ENCODE data around the gene BCO1. TPM values are rescaled to one million over a fixed set of nuclear protein-coding genes. Genes with fewer than 3 reads are reported as not detected.

The BCO1 gene
- total RNA-seq, 2 donors from 2014 or later: 0.42 to 0.62 TPM

DNA sequence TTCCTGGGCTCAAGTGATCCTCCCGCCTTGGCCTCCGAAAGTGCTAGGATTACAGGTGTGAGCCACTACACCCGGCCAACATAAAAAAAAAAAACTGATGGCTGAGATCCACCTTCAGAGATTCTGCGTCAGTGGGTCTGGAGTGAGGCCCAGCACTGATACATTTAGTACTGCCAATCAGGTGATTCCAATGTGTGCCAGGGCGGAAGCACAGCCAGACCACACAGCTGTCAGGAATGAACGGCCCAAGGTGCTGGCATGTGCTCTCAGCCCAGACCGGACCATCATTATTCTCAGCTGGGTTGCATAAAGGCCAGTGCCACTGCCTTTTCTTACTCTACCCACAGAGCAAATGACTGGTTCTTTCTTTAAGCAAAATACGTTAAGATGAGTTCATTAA is 1.2 kb upstream of the BCO1 start:
- no peak overlapping the region for H3K4me3 Mint-ChIP-seq
- no peak overlapping the region for H3K27ac Mint-ChIP-seq
- Histone ChIP-seq H3K4me3 (ENCODE audit: low read length) (no peak overlapping the region), H3K36me3 (ENCODE audit: control insufficient read depth, insufficient read depth, low read length) (no peaks in the 10 kb centered on the region), H3K27ac (ENCODE audit: low read depth, low read length) (no peak overlapping the region), H3K9me3 (ENCODE audit: control insufficient read depth, low read length) (no peaks in the 10 kb centered on the region), H3K9ac (ENCODE audit: extremely low read depth, low read length, poor library complexity, severe bottlenecking) (no peak overlapping the region), H3K4me1 (ENCODE audit: control insufficient read depth, insufficient read depth, low read length) (no peaks in the 10 kb centered on the region), H3K27me3 (ENCODE audit: control insufficient read depth, insufficient read depth, low read length, poor library complexity, severe bottlenecking) (peaks cover 10% of the 10 kb centered on the region)
- DNase-seq: no peak
- TF ChIP-seq, protein P1, sequence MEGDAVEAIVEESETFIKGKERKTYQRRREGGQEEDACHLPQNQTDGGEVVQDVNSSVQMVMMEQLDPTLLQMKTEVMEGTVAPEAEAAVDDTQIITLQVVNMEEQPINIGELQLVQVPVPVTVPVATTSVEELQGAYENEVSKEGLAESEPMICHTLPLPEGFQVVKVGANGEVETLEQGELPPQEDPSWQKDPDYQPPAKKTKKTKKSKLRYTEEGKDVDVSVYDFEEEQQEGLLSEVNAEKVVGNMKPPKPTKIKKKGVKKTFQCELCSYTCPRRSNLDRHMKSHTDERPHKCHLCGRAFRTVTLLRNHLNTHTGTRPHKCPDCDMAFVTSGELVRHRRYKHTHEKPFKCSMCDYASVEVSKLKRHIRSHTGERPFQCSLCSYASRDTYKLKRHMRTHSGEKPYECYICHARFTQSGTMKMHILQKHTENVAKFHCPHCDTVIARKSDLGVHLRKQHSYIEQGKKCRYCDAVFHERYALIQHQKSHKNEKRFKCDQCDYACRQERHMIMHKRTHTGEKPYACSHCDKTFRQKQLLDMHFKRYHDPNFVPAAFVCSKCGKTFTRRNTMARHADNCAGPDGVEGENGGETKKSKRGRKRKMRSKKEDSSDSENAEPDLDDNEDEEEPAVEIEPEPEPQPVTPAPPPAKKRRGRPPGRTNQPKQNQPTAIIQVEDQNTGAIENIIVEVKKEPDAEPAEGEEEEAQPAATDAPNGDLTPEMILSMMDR (conservative IDR thresholded peaks at IDR 0.05): no peak
- no peaks in the 10 kb centered on the region for H3K9me3 Mint-ChIP-seq
- WGBS, 2 experiments (ENCODE audit: insufficient coverage in 1 of 2, insufficient read length in 1 of 2): 93 to 95% methylated on average over 8 of the region's 8 CpGs
- peaks cover 2% of the 10 kb centered on the region for H3K27me3 Mint-ChIP-seq (ENCODE audit: insufficient read depth)
- no peaks in the 10 kb centered on the region for H3K36me3 Mint-ChIP-seq (ENCODE audit: low read depth)
- peaks cover 22% of the 10 kb centered on the region for H3K4me1 Mint-ChIP-seq

DNA sequence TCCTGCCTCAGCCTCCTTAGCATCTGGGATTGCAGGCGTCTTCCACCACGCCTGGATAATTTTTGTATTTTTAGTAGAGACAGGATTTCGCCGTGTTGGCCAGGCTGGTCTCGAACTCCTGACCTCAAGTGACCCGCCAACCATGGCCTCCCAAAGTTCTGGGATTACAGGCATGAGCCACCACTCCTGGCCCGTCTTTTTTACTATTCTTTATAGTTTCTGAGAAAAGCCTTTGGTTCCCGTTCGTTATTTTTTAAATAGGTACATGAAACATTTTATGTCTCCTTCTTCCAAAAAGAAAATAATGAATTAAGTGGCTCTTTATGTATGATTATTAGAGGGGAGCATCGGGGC is 570 bp upstream of the BCO1 start:
- Mint-ChIP-seq H3K9me3 (no peaks in the 10 kb centered on the region), H3K36me3 (ENCODE audit: low read depth) (no peaks in the 10 kb centered on the region), H3K4me3 (peak overlapping the region; percentile 22), H3K27me3 (ENCODE audit: insufficient read depth) (peaks cover 1% of the 10 kb centered on the region), H3K4me1 (peaks cover 22% of the 10 kb centered on the region), H3K27ac (peak overlapping the region; percentile 72)
- DNase-seq: no peak
- peak overlapping the region; percentile 10 for H3K27ac ChIP-seq (ENCODE audit: low read depth, low read length)
- WGBS, 2 experiments (ENCODE audit: insufficient coverage in 1 of 2, insufficient read length in 1 of 2): 81 to 87% methylated on average over 5 to 10 of the region's 10 CpGs
- no peak overlapping the region for H3K4me3 ChIP-seq (ENCODE audit: low read length)
- no peak overlapping the region for H3K9ac ChIP-seq (ENCODE audit: extremely low read depth, low read length, poor library complexity, severe bottlenecking)
- no peaks in the 10 kb centered on the region for H3K36me3 ChIP-seq (ENCODE audit: control insufficient read depth, insufficient read depth, low read length)
- no peaks in the 10 kb centered on the region for H3K9me3 ChIP-seq (ENCODE audit: control insufficient read depth, low read length)
- H3K4me1 ChIP-seq (ENCODE audit: control insufficient read depth, insufficient read depth, low read length): no peaks in the 10 kb centered on the region
- H3K27me3 ChIP-seq (ENCODE audit: control insufficient read depth, insufficient read depth, low read length, poor library complexity, severe bottlenecking): peaks cover 10% of the 10 kb centered on the region
- TF ChIP-seq, protein P1 (conservative IDR thresholded peaks at IDR 0.05): no peak

DNA sequence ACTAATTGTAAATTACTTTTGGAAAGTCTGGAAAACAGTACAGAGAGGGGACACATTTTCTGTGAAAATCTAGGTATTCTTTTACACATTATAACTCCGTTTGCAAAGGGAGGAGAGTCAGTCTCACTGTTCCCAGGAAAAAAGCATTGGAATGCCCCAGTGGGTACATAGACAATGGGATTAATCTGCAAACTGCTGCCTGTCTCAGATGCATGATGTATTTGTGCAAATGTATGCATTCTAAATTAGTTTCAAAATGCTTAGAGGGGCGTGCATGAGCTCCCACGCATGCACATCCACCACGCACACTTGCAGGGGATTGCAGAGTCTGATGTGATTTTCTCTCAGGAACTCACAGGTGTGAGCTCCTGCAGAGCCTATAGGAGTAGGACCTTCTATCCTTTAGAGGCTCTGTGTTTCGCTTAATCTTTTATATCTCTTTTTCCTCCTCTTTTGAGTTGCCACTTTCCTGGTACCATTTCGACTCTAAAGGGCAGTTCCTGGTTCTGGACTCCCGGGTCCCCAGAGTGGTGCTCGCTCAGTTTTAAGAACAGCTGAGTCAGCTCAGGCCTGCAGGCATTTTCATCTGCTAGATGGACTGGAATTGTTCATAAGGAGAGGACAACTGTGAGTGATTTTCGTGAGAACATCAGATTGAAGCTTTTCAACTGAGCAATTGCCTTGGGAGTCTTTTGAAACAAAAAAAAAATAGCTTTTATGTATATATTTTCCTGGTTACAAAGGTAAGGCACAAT is 1.1 kb downstream of the BCO1 start:
- Histone ChIP-seq H3K4me3 (ENCODE audit: low read length) (no peak overlapping the region), H3K4me1 (ENCODE audit: control insufficient read depth, insufficient read depth, low read length) (no peaks in the 10 kb centered on the region), H3K27ac (ENCODE audit: low read depth, low read length) (peak overlapping the region; percentile 14), H3K9me3 (ENCODE audit: control insufficient read depth, low read length) (no peaks in the 10 kb centered on the region), H3K9ac (ENCODE audit: extremely low read depth, low read length, poor library complexity, severe bottlenecking) (no peak overlapping the region), H3K27me3 (ENCODE audit: control insufficient read depth, insufficient read depth, low read length, poor library complexity, severe bottlenecking) (peaks cover 10% of the 10 kb centered on the region), H3K36me3 (ENCODE audit: control insufficient read depth, insufficient read depth, low read length) (no peaks in the 10 kb centered on the region)
- no peak overlapping the region for H3K4me3 Mint-ChIP-seq
- H3K4me1 Mint-ChIP-seq: peaks cover 22% of the 10 kb centered on the region
- no peaks in the 10 kb centered on the region for H3K9me3 Mint-ChIP-seq
- H3K27ac Mint-ChIP-seq: no peak overlapping the region
- H3K27me3 Mint-ChIP-seq (ENCODE audit: insufficient read depth): no peaks in the 10 kb centered on the region
- 82 to 84% methylated on average over 8 to 9 of the region's 9 CpGs for WGBS, 2 experiments (ENCODE audit: insufficient coverage in 1 of 2, insufficient read length in 1 of 2)
- no peaks in the 10 kb centered on the region for H3K36me3 Mint-ChIP-seq (ENCODE audit: low read depth)
- no peak for DNase-seq
- TF ChIP-seq, protein P1 (conservative IDR thresholded peaks at IDR 0.05): no peak

Data from endodermal cell (in vitro differentiated cells).